B cell (primary cell): ENCODE measurements around the gene LHX1. TPM values are rescaled to one million over a fixed set of nuclear protein-coding genes. Genes with fewer than 3 reads are reported as not detected.

Source experiments
- ATAC-seq: fragments of 200-7000 bp; cut with Tn5 transposase; one replicate; pipeline ENCODE4 v1.10.0; 2021; ENCODE audit warnings: low read depth, mild to moderate bottlenecking, moderate number of reproducible peaks, moderate library complexity
- CTCF ChIA-PET: fragments of 350-600 bp; sonication (Branson Sonifier 250); formaldehyde crosslinking; loops from one replicate; lab custom pipeline; 2021; ENCODE audit warnings: antibody characterized with exemption, inconsistent platforms; lab: Charles Lee
- POLR2A ChIA-PET: fragments of 350-600 bp; sonication (Branson Sonifier 250); formaldehyde crosslinking; loops from one replicate; lab custom pipeline; 2021; ENCODE audit warnings: antibody characterized with exemption; lab: Charles Lee
- DNase-seq: peaks from one replicate; pipeline ENCODE4 v3.0.0; 2013
- H2AFZ ChIP-seq: 2 replicates; pipeline ENCODE4 v1.6.1; 2012; ENCODE audit warnings: mild to moderate bottlenecking, low read depth, low read length; ENCODE audit not compliant: insufficient read depth, poor library complexity, severe bottlenecking
- H3K27ac ChIP-seq, 2 donors: 1 replicate in 1 of 2; 2 replicates in 1 of 2; pipeline ENCODE4 v1.5.1; 2012 to 2013; ENCODE audit warnings: low read length in 2 of 2, mild to moderate bottlenecking in 2 of 2, moderate library complexity in 1 of 2
- H3K27me3 ChIP-seq, 4 experiments: fragments of 200-600 bp in 1 of 4; sonication (generic) in 1 of 4; replicated peaks in 1 of 4; 1 replicate in 2 of 4; 2 replicates in 2 of 4; pipeline versions ENCODE4 v1.6.1 to v1.7.0; 2013 to 2016; ENCODE audit warnings: low read length in 3 of 4, mild to moderate bottlenecking in 2 of 4, mixed read lengths in 1 of 4, moderate library complexity in 1 of 4; ENCODE audit not compliant: insufficient read depth in 4 of 4, control insufficient read depth in 3 of 4; ENCODE audit errors: control extremely low read depth in 1 of 4
- H3K36me3 ChIP-seq, 2 experiments: replicated peaks in 1 of 2; 1 replicate in 1 of 2; 2 replicates in 1 of 2; pipeline versions ENCODE4 v1.6.1 to v1.7.1; 2013; ENCODE audit warnings: low read length in 1 of 2; ENCODE audit not compliant: insufficient read depth in 2 of 2, control insufficient read depth in 1 of 2; ENCODE audit errors: control extremely low read depth in 1 of 2, extremely low read depth in 1 of 2
- H3K4me1 ChIP-seq, 2 donors: fragments of 200-600 bp in 1 of 2; sonication (generic) in 1 of 2; 1 replicate in 1 of 2; 2 replicates in 1 of 2; pipeline versions ENCODE4 v1.5.1 to v1.6.1; 2013 to 2017; ENCODE audit warnings: low read length in 2 of 2; ENCODE audit not compliant: control insufficient read depth in 2 of 2, insufficient read depth in 2 of 2
- H3K4me2 ChIP-seq: replicated peaks from 2 replicates; pipeline ENCODE3; 2012; ENCODE audit warnings: mild to moderate bottlenecking, low read depth, low read length; ENCODE audit not compliant: poor library complexity, severe bottlenecking
- H3K4me3 ChIP-seq, 5 experiments: fragments of 200-600 bp in 1 of 5; sonication (generic) in 1 of 5; 1 replicate in 3 of 5; 2 replicates in 2 of 5; pipeline versions ENCODE4 v1.5.1 to v1.7.0; 2011 to 2016; ENCODE audit warnings: low read length in 4 of 5, mild to moderate bottlenecking in 4 of 5, low read depth in 2 of 5, control low read depth in 1 of 5, moderate library complexity in 1 of 5; ENCODE audit not compliant: insufficient read depth in 1 of 5; ENCODE audit errors: control extremely low read depth in 1 of 5, extremely low read depth in 1 of 5
- H3K79me2 ChIP-seq: fragments of 200-600 bp; sonication (generic); one replicate; pipeline ENCODE4 v1.6.0; 2016; ENCODE audit warnings: low read length; ENCODE audit not compliant: control insufficient read depth, insufficient read depth
- H3K9ac ChIP-seq: fragments of 200-600 bp; sonication (generic); 2 replicates; pipeline ENCODE4 v1.6.1; 2017; ENCODE audit warnings: mild to moderate bottlenecking, low read length, moderate library complexity
- H3K9me3 ChIP-seq, 3 donors: one replicate each; pipeline versions ENCODE4 v1.6.1 to v1.7.1; 2013; ENCODE audit warnings: low read length in 2 of 3; ENCODE audit not compliant: control insufficient read depth in 2 of 3, insufficient read depth in 1 of 3; ENCODE audit errors: control extremely low read depth in 1 of 3
- H4K20me1 ChIP-seq: 2 replicates; pipeline ENCODE4 v1.6.0; 2012; ENCODE audit warnings: mild to moderate bottlenecking, low read length; ENCODE audit not compliant: insufficient read depth, control insufficient read depth, poor library complexity, severe bottlenecking
- H3K27ac Mint-ChIP-seq: one replicate; pipeline ENCODE4 v1.8.0; 2021; ENCODE audit warnings: mixed read lengths
- H3K27me3 Mint-ChIP-seq: one replicate; pipeline ENCODE4 v1.8.0; 2021; ENCODE audit warnings: mixed read lengths
- H3K4me1 Mint-ChIP-seq: one replicate; pipeline ENCODE4 v1.8.0; 2021; ENCODE audit warnings: mixed read lengths
- H3K4me3 Mint-ChIP-seq: one replicate; pipeline ENCODE4 v1.8.0; 2021; ENCODE audit warnings: mixed read lengths
- H3K9me3 Mint-ChIP-seq: one replicate; pipeline ENCODE4 v1.8.0; 2022; ENCODE audit warnings: mixed read lengths; ENCODE audit not compliant: insufficient read depth
- EZH2 ChIP-seq: IDR thresholded peaks from 2 replicates; pipeline ENCODE4 v1.6.1; 2012; ENCODE audit warnings: borderline replicate concordance, low read depth, mild to moderate bottlenecking, moderate library complexity, low read length; ENCODE audit not compliant: insufficient read depth, poor library complexity, severe bottlenecking
- WGBS: methylation state at CpG from one replicate; pipeline ENCODE4 v1.1.5; 2013; ENCODE audit warnings: missing lambda C conversion rate; ENCODE audit not compliant: insufficient coverage; 5-methylcytosine and 5-hydroxymethylcytosine counted together
- intact Hi-C: fragments of 100-400 bp; cut with micrococcal nuclease; formaldehyde crosslinking; loops from one replicate; pipeline ENCODE4 v1.10.0; 2022
- polyA plus RNA-seq: library from polyadenylated mRNA; depleted of rRNA; stranded (reverse); fragments of >200 nt; gene quantifications from 2 replicates; pipeline ENCODE4 v1.2.3, GENCODE V29; 2012
- small RNA-seq: library from RNA; depleted of rRNA; stranded (forward); fragments of <200 nt; gene quantifications from one replicate; pipeline ENCODE3, GENCODE V24; 2012; ENCODE audit warnings: low replicate concordance, low read depth; ENCODE audit not compliant: insufficient read length
- total RNA-seq, 2 donors: library from RNA; stranded (reverse); fragments of 120-200 nt in 1 of 2; gene quantifications; 1 replicate in 1 of 2; 2 replicates in 1 of 2; pipeline versions ENCODE4 v1.2.3 to v1.2.4, GENCODE V29; 2013 to 2022
- TF ChIP-seq, protein P1 (sequence below): fragments of 200-600 bp; IDR thresholded peaks from one replicate; pipeline ENCODE4 v1.8.0; 2022; ENCODE audit warnings: antibody characterized with exemption, mild to moderate bottlenecking

The LHX1 gene
- total and polyA plus RNA-seq, 2 donors (not counting 1 experiment from before 2014, with no cell fraction given): not detected

DNA sequence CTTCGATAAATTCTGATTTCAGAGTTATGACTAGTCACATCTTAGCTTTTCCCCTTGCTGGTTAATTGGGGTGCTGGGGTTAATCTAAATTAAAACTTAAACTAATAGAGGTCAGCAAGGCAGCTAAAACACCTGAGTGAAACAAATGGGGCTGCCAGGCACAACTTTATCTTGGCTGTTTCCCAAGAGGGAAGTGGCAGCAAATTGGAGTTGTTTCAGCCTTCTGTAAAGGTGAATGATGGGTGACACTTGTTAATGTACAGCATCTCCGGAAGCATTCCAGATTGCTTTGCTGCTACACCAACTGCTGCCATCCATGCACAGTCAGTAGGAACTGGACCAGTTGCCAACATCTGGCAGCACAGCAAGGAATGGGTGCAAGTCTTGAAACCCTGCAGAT, 55.4 kb downstream of the LHX1 start:
- no peak overlapping the region for H2AFZ ChIP-seq
- H3K4me1 ChIP-seq: no peaks in the 10 kb centered on the region
- no peak overlapping the region for H3K27ac ChIP-seq
- intact Hi-C loops: no loop called here
- peaks cover 7% of the 10 kb centered on the region for H3K79me2 ChIP-seq
- peaks cover 9% of the 10 kb centered on the region for H4K20me1 ChIP-seq
- DNase-seq (no peak), ATAC-seq (no peak)
- H3K27ac Mint-ChIP-seq: no peak overlapping the region
- peaks cover 15 to 76% of the 10 kb centered on the region in 2 experiments for H3K36me3 ChIP-seq
- H3K4me2 ChIP-seq: no peak overlapping the region
- CTCF ChIA-PET: no interaction called here
- no peaks in the 10 kb centered on the region for H3K27me3 Mint-ChIP-seq
- no peaks in the 10 kb centered on the region for H3K27me3 ChIP-seq
- TF ChIP-seq, protein P1, sequence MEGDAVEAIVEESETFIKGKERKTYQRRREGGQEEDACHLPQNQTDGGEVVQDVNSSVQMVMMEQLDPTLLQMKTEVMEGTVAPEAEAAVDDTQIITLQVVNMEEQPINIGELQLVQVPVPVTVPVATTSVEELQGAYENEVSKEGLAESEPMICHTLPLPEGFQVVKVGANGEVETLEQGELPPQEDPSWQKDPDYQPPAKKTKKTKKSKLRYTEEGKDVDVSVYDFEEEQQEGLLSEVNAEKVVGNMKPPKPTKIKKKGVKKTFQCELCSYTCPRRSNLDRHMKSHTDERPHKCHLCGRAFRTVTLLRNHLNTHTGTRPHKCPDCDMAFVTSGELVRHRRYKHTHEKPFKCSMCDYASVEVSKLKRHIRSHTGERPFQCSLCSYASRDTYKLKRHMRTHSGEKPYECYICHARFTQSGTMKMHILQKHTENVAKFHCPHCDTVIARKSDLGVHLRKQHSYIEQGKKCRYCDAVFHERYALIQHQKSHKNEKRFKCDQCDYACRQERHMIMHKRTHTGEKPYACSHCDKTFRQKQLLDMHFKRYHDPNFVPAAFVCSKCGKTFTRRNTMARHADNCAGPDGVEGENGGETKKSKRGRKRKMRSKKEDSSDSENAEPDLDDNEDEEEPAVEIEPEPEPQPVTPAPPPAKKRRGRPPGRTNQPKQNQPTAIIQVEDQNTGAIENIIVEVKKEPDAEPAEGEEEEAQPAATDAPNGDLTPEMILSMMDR: no peak
- TF ChIP-seq EZH2: no peak
- peaks cover 0 to 1% (median 0%) of the 10 kb centered on the region in 3 donors for H3K9me3 ChIP-seq
- POLR2A ChIA-PET: no interaction called here
- H3K9ac ChIP-seq: no peak overlapping the region
- no peaks in the 10 kb centered on the region for H3K9me3 Mint-ChIP-seq
- no peak overlapping the region for H3K4me3 Mint-ChIP-seq
- no peaks in the 10 kb centered on the region for H3K4me1 Mint-ChIP-seq
- WGBS: no CpG with 5 or more reads among the region's 2 CpGs
- no peak overlapping the region for H3K4me3 ChIP-seq

DNA sequence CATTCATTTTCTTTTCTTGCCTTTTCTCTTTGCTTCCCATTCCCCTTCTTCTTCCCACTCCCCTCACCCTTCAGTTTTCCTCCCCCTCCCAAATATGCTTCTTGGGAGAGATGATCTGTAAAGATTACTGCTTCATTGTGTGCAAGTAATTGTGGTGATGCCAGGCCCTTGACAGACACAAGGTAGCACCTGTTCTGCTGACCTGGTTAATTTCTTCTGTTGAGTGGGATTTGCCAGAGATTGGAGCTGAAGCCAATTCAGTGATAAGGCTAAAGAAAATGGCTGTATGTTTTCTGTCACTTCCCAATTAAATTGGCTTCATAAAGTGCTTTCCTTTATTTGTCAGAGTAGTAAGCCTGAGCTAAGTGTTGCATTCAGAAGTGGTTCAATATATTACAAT, 56.0 kb downstream of the LHX1 start:
- no peaks in the 10 kb centered on the region for H3K4me1 Mint-ChIP-seq

More for the DNA sequence above, 56.0 kb downstream of the LHX1 start:
- ATAC-seq (no peak), DNase-seq (no peak)
- no peak overlapping the region for H2AFZ ChIP-seq
- no peak overlapping the region for H3K4me3 ChIP-seq
- H3K79me2 ChIP-seq: peaks cover 7% of the 10 kb centered on the region
- H3K27me3 Mint-ChIP-seq: no peaks in the 10 kb centered on the region
- H4K20me1 ChIP-seq: peaks cover 9% of the 10 kb centered on the region
- intact Hi-C loops: no loop called here
- no peaks in the 10 kb centered on the region for H3K9me3 Mint-ChIP-seq
- H3K27ac Mint-ChIP-seq: no peak overlapping the region
- no peak overlapping the region for H3K4me2 ChIP-seq
- no peak overlapping the region for H3K27ac ChIP-seq
- ChIA-PET POLR2A (no interaction called here), CTCF (no interaction called here)
- H3K27me3 ChIP-seq: no peaks in the 10 kb centered on the region
- peaks cover 16 to 76% of the 10 kb centered on the region in 2 experiments for H3K36me3 ChIP-seq
- H3K4me3 Mint-ChIP-seq: no peak overlapping the region
- H3K9ac ChIP-seq: no peak overlapping the region
- H3K4me1 ChIP-seq: no peaks in the 10 kb centered on the region
- H3K9me3 ChIP-seq: peaks cover 0 to 1% (median 0%) of the 10 kb centered on the region in 3 donors
- TF ChIP-seq, protein P1: no peak
- no peak for TF ChIP-seq EZH2

Small RNA genes within 50 kb of the gene (small RNA-seq; reads per million reads assigned to genes)
- gene AC243773.2: not detected

Other genes with a start within 250 kb of the LHX1 start
- gene AATF, start 11.5 kb downstream of the LHX1 start, total RNA-seq: 49.6 and 54.8 TPM in 2 replicates
- 23.9 and 25.7 TPM in 2 replicates for gene AATF, start 11.5 kb downstream of the LHX1 start, polyA plus RNA-seq